NB4 (cell line): ENCODE data around the gene PRR3.
"Not testable (repeated sequence)": the region's sequence is repeated elsewhere in the genome, so short reads cannot be mapped to it uniquely, and the experiment has no call there.

ENCODE experiments used
- TF ChIP-seq, protein P1 (sequence below): IDR thresholded peaks from one replicate; pipeline ENCODE4 v1.5.1; 2012; ENCODE audit warnings: low read depth, low read length
- TF ChIP-seq, protein P2 (sequence below): IDR thresholded peaks from 2 replicates; pipeline ENCODE4 v1.6.1; 2011; ENCODE audit warnings: low read depth, low read length

DNA sequence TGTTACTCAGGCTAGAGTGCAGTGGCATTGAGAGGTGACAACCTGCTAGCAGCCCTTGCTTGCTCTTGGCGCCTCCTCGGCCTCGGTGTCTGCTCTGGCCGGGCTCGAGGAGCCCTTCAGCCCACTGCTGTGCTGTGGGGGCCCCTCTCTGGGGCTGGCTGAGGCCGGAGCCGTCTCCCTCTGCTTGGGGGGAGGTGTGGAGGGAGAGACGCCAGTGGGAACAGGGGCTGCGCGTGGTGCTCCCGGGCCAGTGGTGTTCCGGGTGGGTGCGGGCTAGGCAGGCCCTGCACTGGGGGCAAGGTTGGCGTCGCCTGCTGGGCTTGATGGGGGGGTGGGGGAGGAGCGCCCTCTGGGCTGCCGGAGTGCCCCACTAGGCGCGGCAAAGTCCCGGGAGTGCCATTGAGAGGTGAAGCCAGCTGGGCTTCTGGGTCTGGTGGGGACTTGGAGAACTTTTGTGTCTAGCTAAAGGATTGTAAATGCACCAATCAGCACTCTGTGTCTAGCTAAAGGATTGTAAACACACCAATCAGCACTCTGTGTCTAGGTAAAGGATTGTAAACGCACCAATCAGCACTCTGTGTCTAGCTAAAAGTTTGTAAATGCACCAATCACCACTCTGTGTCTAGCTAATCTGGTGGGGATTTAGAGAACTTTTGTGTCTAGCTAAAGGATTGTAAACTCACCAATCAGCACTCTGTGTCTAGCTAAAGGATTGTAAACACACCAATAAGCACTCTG is 39.2 kb upstream of the PRR3 start:
- TF ChIP-seq, protein P1, sequence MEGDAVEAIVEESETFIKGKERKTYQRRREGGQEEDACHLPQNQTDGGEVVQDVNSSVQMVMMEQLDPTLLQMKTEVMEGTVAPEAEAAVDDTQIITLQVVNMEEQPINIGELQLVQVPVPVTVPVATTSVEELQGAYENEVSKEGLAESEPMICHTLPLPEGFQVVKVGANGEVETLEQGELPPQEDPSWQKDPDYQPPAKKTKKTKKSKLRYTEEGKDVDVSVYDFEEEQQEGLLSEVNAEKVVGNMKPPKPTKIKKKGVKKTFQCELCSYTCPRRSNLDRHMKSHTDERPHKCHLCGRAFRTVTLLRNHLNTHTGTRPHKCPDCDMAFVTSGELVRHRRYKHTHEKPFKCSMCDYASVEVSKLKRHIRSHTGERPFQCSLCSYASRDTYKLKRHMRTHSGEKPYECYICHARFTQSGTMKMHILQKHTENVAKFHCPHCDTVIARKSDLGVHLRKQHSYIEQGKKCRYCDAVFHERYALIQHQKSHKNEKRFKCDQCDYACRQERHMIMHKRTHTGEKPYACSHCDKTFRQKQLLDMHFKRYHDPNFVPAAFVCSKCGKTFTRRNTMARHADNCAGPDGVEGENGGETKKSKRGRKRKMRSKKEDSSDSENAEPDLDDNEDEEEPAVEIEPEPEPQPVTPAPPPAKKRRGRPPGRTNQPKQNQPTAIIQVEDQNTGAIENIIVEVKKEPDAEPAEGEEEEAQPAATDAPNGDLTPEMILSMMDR = not testable (repeated sequence)
- TF ChIP-seq, protein P2, sequence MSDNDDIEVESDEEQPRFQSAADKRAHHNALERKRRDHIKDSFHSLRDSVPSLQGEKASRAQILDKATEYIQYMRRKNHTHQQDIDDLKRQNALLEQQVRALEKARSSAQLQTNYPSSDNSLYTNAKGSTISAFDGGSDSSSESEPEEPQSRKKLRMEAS = not testable (repeated sequence)
